ENCODE data around the gene ZNF276.
"Not testable (repeated sequence)": the region's sequence is repeated elsewhere in the genome, so short reads cannot be mapped to it uniquely, and the experiment has no call there.

The ZNF276 gene

DNA sequence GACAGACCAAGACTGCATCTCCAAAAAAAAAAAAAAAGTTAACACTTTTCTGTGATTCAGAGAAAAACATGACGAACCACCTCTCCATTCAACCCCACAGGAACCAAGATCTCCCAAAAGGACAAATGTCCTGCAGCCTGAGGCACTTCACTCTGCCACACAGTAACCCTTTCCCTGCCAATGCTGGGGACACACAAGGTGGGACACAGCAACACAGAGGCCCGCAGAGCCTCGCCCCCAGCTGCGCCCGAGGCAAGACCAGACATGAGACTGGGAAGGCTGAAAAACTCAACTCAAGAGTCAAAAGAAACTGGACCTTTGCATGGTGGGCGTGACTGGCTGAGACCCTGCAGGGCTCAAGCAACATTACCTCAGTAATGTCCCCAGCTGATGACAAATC lies 61.2 kb downstream of the ZNF276 start:
- TF ChIP-seq, protein P1, sequence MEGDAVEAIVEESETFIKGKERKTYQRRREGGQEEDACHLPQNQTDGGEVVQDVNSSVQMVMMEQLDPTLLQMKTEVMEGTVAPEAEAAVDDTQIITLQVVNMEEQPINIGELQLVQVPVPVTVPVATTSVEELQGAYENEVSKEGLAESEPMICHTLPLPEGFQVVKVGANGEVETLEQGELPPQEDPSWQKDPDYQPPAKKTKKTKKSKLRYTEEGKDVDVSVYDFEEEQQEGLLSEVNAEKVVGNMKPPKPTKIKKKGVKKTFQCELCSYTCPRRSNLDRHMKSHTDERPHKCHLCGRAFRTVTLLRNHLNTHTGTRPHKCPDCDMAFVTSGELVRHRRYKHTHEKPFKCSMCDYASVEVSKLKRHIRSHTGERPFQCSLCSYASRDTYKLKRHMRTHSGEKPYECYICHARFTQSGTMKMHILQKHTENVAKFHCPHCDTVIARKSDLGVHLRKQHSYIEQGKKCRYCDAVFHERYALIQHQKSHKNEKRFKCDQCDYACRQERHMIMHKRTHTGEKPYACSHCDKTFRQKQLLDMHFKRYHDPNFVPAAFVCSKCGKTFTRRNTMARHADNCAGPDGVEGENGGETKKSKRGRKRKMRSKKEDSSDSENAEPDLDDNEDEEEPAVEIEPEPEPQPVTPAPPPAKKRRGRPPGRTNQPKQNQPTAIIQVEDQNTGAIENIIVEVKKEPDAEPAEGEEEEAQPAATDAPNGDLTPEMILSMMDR (IDR thresholded peaks at IDR 0.05) = no peak
- H3K27ac ChIP-seq = no peak overlapping the region
- no peaks in the 10 kb centered on the region for H3K9me3 ChIP-seq
- peaks cover 16% of the 10 kb centered on the region for H3K36me3 ChIP-seq
- no peaks in the 10 kb centered on the region for H3K27me3 ChIP-seq
- H3K4me3 ChIP-seq (ENCODE audit: low read depth in 1 of 2, low read length in 1 of 2) = no peak overlapping the region
- peaks cover 7 to 8% of the 10 kb centered on the region in 2 experiments for H3K4me1 ChIP-seq (ENCODE audit: control insufficient read depth in 1 of 2, insufficient read depth in 1 of 2, low read depth in 1 of 2, low read length in 1 of 2)

DNA sequence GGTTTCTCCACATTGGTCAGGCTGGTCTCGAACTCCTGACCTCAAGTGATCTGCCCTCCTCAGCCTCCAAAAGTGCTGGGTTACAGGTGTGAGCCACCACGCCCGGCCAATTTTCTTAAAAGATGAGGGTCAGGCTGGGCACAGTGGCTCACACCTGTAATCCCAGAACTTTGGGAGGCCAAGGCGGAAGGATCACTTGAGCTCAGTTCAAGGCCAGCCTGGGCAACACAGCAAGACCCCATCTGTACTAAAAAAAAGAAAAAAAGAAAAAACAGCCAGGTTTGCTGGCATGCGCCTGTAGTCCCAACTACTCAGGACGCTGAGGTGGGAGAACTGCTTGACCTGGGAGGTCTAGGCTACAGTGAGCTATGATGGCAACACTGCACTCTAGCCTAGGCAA lies 62.6 kb downstream of the ZNF276 start:
- not testable (repeated sequence) for H3K4me1 ChIP-seq (ENCODE audit: control insufficient read depth in 1 of 2, insufficient read depth in 1 of 2, low read depth in 1 of 2, low read length in 1 of 2); H3K27ac ChIP-seq; H3K4me3 ChIP-seq (ENCODE audit: low read depth in 1 of 2, low read length in 1 of 2); H3K27me3 ChIP-seq; H3K9me3 ChIP-seq
- H3K36me3 ChIP-seq = peaks cover 13% of the 10 kb centered on the region

GRCh38 chr16:89784406-89784805 lies 63.1 kb downstream of the ZNF276 start:
- Histone ChIP-seq H3K4me1 (ENCODE audit: control insufficient read depth in 1 of 2, insufficient read depth in 1 of 2, low read depth in 1 of 2, low read length in 1 of 2) (peaks cover 7 to 8% of the 10 kb centered on the region in 2 experiments), H3K36me3 (peaks cover 9% of the 10 kb centered on the region), H3K27ac (peak overlapping the region; percentile 23), H3K9me3 (no peaks in the 10 kb centered on the region), H3K27me3 (no peaks in the 10 kb centered on the region), H3K4me3 (ENCODE audit: low read depth in 1 of 2, low read length in 1 of 2) (no peak overlapping the region)
- TF ChIP-seq, protein P1 (IDR thresholded peaks at IDR 0.05) = no peak

DNA sequence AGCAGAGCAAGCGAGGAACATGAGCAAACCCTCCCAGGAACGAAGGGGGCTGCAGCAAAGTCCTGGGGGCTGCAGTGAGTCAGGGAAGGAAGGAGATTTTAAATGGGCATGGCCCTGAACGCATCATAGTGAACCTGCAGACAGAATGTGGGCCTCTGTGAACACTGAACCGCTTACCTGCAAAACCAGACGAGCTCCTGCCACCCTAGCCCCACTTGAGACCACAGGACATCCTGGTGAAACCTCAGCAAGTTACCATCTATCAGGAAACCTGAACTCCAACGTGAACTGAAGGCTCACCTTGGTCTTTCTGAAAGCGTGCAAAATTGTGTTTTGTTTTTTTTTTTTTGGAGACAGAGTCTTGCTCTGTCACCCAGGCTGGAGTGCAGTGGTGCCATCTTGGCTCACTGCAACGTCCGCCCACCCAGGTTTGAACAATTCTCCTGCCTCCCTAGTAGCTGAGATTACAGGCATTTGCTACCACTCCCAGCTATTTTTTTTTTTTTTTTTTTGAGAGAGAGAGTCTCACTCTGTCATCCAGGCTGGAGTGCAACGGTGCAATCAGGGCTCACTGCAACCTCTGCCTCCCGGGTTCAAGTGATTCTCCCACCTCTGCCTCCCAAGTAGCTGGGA lies 64.3 kb downstream of the ZNF276 start:
- Histone ChIP-seq H3K4me3 (ENCODE audit: low read depth in 1 of 2, low read length in 1 of 2) (no peak overlapping the region), H3K36me3 (peaks cover 5% of the 10 kb centered on the region), H3K4me1 (ENCODE audit: control insufficient read depth in 1 of 2, insufficient read depth in 1 of 2, low read depth in 1 of 2, low read length in 1 of 2) (peaks cover 7 to 8% of the 10 kb centered on the region in 2 experiments), H3K9me3 (no peaks in the 10 kb centered on the region), H3K27me3 (no peaks in the 10 kb centered on the region), H3K27ac (no peak overlapping the region)
- TF ChIP-seq, protein P1 (IDR thresholded peaks at IDR 0.05) = no peak

DNA sequence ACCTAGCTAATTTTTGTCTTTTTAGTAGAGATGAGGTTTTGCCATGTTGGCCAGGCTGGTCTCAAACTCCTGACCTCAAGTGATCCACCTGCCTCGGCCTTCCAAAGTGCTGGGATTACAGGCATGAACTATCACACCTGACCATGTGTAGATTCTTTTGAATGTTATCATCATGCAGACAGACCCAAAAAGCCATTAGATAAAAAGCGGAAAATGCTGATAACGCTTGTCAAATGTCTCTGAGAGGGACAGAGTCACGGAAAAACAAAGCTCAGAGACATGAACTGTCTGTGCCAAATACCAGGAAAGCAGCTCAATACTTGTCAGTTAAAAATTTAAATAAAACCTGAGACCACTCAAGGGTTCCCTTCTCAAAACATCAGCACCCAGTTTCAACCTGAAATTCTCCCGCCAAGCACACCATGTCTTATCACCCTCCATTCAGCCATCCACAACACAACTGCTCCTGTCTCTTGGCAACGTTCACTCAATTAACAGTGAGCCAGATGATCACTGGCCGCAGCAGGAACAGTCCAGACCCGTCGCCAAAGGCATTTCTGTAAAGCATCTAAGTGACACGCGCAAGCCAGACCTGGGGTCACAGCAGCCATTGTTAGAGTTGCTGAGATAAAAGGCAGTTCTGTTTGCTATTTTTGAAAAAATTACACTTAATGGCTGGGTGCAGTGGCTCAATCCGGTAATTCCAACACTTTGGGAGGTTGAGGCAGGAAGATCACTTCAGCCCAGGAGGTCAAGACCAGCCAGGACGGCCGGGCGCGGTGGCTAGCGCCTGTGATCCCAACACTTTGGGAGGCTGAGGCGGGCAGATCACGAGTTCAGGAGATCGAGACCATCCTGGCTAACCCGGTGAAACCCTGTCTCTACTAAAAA lies 65.4 kb downstream of the ZNF276 start:
- TF ChIP-seq, protein P1 (IDR thresholded peaks at IDR 0.05) = no peak
- peaks cover 13% of the 10 kb centered on the region for H3K36me3 ChIP-seq
- peaks cover 7 to 8% of the 10 kb centered on the region in 2 experiments for H3K4me1 ChIP-seq (ENCODE audit: control insufficient read depth in 1 of 2, insufficient read depth in 1 of 2, low read depth in 1 of 2, low read length in 1 of 2)
- H3K27me3 ChIP-seq = no peaks in the 10 kb centered on the region
- no peak overlapping the region for H3K4me3 ChIP-seq (ENCODE audit: low read depth in 1 of 2, low read length in 1 of 2)
- H3K9me3 ChIP-seq = no peaks in the 10 kb centered on the region
- no peak overlapping the region for H3K27ac ChIP-seq

DNA sequence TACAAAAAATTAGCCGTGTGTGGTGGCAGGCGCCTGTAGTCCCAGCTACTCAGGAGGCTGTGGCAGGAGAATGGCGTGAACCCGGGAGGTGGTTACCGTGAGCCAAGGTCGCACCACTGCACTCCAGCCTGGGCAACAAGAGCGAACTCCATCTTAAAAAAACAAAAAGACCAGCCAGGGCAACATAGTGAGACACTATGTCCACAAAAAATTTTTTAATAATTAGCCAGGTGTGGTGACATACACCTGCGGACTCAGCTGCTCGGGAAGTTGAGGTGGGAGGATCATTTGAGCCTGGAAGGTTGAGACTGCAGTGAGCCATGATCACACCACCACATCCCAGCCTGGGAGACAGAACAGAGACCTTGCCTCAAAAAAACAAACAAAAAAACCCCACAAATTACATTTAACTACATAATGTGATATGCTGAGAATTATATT lies 66.0 kb downstream of the ZNF276 start:
- peaks cover 16% of the 10 kb centered on the region for H3K36me3 ChIP-seq
- H3K4me1 ChIP-seq (ENCODE audit: control insufficient read depth in 1 of 2, insufficient read depth in 1 of 2, low read depth in 1 of 2, low read length in 1 of 2) = peaks cover 7 to 8% of the 10 kb centered on the region in 2 experiments
- H3K27ac ChIP-seq = no peak overlapping the region
- no peak overlapping the region for H3K4me3 ChIP-seq (ENCODE audit: low read depth in 1 of 2, low read length in 1 of 2)
- no peaks in the 10 kb centered on the region for H3K27me3 ChIP-seq
- TF ChIP-seq, protein P1 (IDR thresholded peaks at IDR 0.05) = no peak
- H3K9me3 ChIP-seq = no peaks in the 10 kb centered on the region
